HG02642 (cell line): ENCODE measurements around the gene MSH6.
"Not testable (repeated sequence)": the region's sequence is repeated elsewhere in the genome, so short reads cannot be mapped to it uniquely, and the experiment has no call there.

ENCODE experiments used
- ATAC-seq: cut with Tn5 transposase; IDR thresholded peaks from one replicate; pipeline ENCODE4 v1.9.1; 2021; ENCODE audit warnings: mild to moderate bottlenecking; ENCODE audit not compliant: unreplicated experiment, poor library complexity

The MSH6 gene

GRCh38 chr2:47842846-47843245 is 59.9 kb downstream of the MSH6 start:
- ATAC-seq, result no peak

DNA sequence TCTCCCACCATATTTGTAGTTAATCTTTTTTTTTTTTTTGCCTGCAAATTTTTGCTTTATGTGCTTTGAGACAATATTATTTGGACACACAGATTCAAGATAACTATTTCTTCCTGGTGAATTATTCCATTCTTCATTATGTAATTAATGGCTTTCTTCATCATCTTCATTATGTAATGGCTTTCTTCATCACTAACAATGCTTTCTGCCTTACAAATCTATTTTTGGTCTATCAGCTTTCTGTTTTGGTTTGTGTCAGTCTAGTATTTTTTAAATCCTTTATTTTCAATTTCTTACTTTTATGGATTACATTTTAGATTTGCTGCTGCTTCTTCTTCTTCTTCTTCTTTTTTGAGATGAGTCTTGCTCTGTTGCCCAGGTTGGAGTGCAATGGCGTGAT is 60.5 kb downstream of the MSH6 start:
- ATAC-seq, result no peak

- ATAC-seq, result no peak
Observed at GRCh38 chr2:47844162-47844561, 61.2 kb downstream of the MSH6 start.

DNA sequence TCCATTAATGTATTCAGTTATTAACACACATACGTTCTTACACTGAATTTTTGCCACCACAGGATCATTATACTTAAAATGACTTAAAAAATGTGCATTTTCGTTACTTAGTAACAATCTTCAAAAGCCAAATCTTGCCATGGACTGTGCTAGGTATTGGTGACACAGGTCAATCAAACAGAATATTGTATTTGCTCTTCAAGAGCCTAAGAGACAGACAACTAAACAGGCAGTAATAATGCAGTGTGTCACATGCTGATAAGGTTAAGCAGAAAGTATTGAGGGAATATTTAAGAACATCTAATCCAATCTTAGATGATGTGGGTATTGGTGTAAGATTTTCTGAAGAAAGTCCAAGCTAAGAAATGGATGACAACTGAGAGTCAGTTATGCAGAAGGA is 66.4 kb downstream of the MSH6 start:
- no peak for ATAC-seq

- no peak for ATAC-seq
Observed at GRCh38 chr2:47850198-47850597, 67.3 kb downstream of the MSH6 start.

GRCh38 chr2:47853067-47853777 is 70.3 kb downstream of the MSH6 start:
- not testable (repeated sequence) for ATAC-seq
